Measurements from ENCODE around the gene ACTRT2. TPM values are rescaled to one million over a fixed set of nuclear protein-coding genes. Genes with fewer than 3 reads are reported as not detected.

The ACTRT2 gene
- total RNA-seq, 1 experiment from 2014 or later = not detected

GRCh38 chr1:3066250-3066711 lies 45.0 kb downstream of the ACTRT2 start:
- no peak overlapping the region for H3K27ac Mint-ChIP-seq (ENCODE audit: unreplicated experiment)
- H3K36me3 Mint-ChIP-seq (ENCODE audit: insufficient read depth, unreplicated experiment) = peaks cover 16% of the 10 kb centered on the region
- H3K9me3 Mint-ChIP-seq (ENCODE audit: low read depth, unreplicated experiment) = no peaks in the 10 kb centered on the region
- no peak for DNase-seq
- CTCF ChIA-PET = interaction anchor here (0.6 kb wide), 1 partner anchor 146 kb away, joined by 3 read pairs; no protein-coding TSS in a partner anchor
- H3K27me3 Mint-ChIP-seq (ENCODE audit: unreplicated experiment) = peaks cover 35% of the 10 kb centered on the region
- no peak for TF ChIP-seq CTCF (IDR thresholded peaks at IDR 0.05; ENCODE audit: unreplicated experiment)
- no peak overlapping the region for H3K4me3 Mint-ChIP-seq (ENCODE audit: low read depth, unreplicated experiment)
- no TSS peak for BruUV-seq (replicated peaks)
- intact Hi-C loops (cut with micrococcal nuclease; ENCODE audit: unreplicated experiment) = no loop called here
- no peaks in the 10 kb centered on the region for H3K4me1 Mint-ChIP-seq (ENCODE audit: low read depth, unreplicated experiment)

- no peaks in the 10 kb centered on the region for H3K9me3 Mint-ChIP-seq (ENCODE audit: low read depth, unreplicated experiment)
- intact Hi-C loops (cut with micrococcal nuclease; ENCODE audit: unreplicated experiment) = no loop called here
- no peak overlapping the region for H3K27ac Mint-ChIP-seq (ENCODE audit: unreplicated experiment)
- no TSS peak for BruUV-seq (replicated peaks)
- H3K27me3 Mint-ChIP-seq (ENCODE audit: unreplicated experiment) = peaks cover 37% of the 10 kb centered on the region
- no peaks in the 10 kb centered on the region for H3K4me1 Mint-ChIP-seq (ENCODE audit: low read depth, unreplicated experiment)
- H3K36me3 Mint-ChIP-seq (ENCODE audit: insufficient read depth, unreplicated experiment) = peaks cover 16% of the 10 kb centered on the region
- DNase-seq = no peak
- no peak for TF ChIP-seq CTCF (IDR thresholded peaks at IDR 0.05; ENCODE audit: unreplicated experiment)
- H3K4me3 Mint-ChIP-seq (ENCODE audit: low read depth, unreplicated experiment) = no peak overlapping the region
- CTCF ChIA-PET = no interaction called here
These were observed 45.6 kb downstream of the ACTRT2 start for GRCh38 chr1:3066826-3067225.

- no peaks in the 10 kb centered on the region for H3K9me3 Mint-ChIP-seq (ENCODE audit: low read depth, unreplicated experiment)
- H3K27me3 Mint-ChIP-seq (ENCODE audit: unreplicated experiment) = peaks cover 41% of the 10 kb centered on the region
- no peak overlapping the region for H3K4me3 Mint-ChIP-seq (ENCODE audit: low read depth, unreplicated experiment)
- DNase-seq = no peak
- CTCF ChIA-PET = no interaction called here
- no peak for TF ChIP-seq CTCF (IDR thresholded peaks at IDR 0.05; ENCODE audit: unreplicated experiment)
- intact Hi-C loops (cut with micrococcal nuclease; ENCODE audit: unreplicated experiment) = no loop called here
- H3K36me3 Mint-ChIP-seq (ENCODE audit: insufficient read depth, unreplicated experiment) = peaks cover 16% of the 10 kb centered on the region
- H3K27ac Mint-ChIP-seq (ENCODE audit: unreplicated experiment) = no peak overlapping the region
- no peaks in the 10 kb centered on the region for H3K4me1 Mint-ChIP-seq (ENCODE audit: low read depth, unreplicated experiment)
- BruUV-seq (replicated peaks) = no TSS peak
These were observed 46.0 kb downstream of the ACTRT2 start for GRCh38 chr1:3067301-3067670.

GRCh38 chr1:3067671-3068563 lies 46.6 kb downstream of the ACTRT2 start:
- no peak overlapping the region for H3K4me3 Mint-ChIP-seq (ENCODE audit: low read depth, unreplicated experiment)
- H3K27me3 Mint-ChIP-seq (ENCODE audit: unreplicated experiment) = peaks cover 48% of the 10 kb centered on the region

More at GRCh38 chr1:3067671-3068563, 46.6 kb downstream of the ACTRT2 start:
- no peaks in the 10 kb centered on the region for H3K9me3 Mint-ChIP-seq (ENCODE audit: low read depth, unreplicated experiment)
- H3K27ac Mint-ChIP-seq (ENCODE audit: unreplicated experiment) = no peak overlapping the region
- CTCF ChIA-PET = no interaction called here
- TF ChIP-seq CTCF (IDR thresholded peaks at IDR 0.05; ENCODE audit: unreplicated experiment) = no peak
- intact Hi-C loops (cut with micrococcal nuclease; ENCODE audit: unreplicated experiment) = no loop called here
- DNase-seq = no peak
- no peaks in the 10 kb centered on the region for H3K4me1 Mint-ChIP-seq (ENCODE audit: low read depth, unreplicated experiment)
- no TSS peak for BruUV-seq (replicated peaks)
- peaks cover 16% of the 10 kb centered on the region for H3K36me3 Mint-ChIP-seq (ENCODE audit: insufficient read depth, unreplicated experiment)

Data from Calu3 (cell line).